Measurements from ENCODE around the gene WIPI1. TPM values are rescaled to one million over a fixed set of nuclear protein-coding genes. Genes with fewer than 3 reads are reported as not detected.
A peak's percentile ranks its signal among the peaks of the same experiment; 100 is the strongest.

The WIPI1 gene, protein sequence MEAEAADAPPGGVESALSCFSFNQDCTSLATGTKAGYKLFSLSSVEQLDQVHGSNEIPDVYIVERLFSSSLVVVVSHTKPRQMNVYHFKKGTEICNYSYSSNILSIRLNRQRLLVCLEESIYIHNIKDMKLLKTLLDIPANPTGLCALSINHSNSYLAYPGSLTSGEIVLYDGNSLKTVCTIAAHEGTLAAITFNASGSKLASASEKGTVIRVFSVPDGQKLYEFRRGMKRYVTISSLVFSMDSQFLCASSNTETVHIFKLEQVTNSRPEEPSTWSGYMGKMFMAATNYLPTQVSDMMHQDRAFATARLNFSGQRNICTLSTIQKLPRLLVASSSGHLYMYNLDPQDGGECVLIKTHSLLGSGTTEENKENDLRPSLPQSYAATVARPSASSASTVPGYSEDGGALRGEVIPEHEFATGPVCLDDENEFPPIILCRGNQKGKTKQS
- total RNA-seq (2021) (0.43 and 1.2 TPM in 2 replicates), Bru-seq, nascent RNA (percentile 25 among the genes with signal in this experiment), BruChase-seq, experiment 1, labeled RNA remaining after a 2-hour chase (percentile 12 among the genes with signal in this experiment), BruChase-seq, experiment 2, labeled RNA remaining after a 6-hour chase (percentile 19 among the genes with signal in this experiment)
- long read RNA-seq, partial matches to known transcripts: 0 of 4 reads
- long read RNA-seq, other reads (novel, unspliced or antisense): 0 of 4 reads

DNA sequence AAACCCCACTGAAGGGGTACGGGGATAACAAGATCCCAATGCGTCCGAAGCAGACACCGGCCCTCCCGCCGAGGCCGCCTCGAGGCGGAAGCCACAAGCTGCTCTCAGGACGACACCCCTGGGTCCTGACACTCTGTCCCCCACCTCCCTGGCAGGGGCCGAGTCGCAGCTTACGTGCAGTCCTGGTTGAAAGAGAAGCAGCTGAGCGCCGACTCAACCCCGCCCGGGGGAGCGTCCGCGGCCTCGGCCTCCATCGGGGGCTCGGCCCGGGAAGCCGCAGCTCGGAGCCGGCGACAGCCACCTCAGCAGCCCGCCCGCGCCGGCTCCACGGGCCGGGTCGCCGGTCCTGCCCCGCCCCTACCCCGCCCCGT is at the start of gene WIPI1:
Gene WIPI1, minus strand, starts transcription at position 329 of the 371 bp plus-strand sequence. Its CDS starts 75 bp downstream, at position 254.
- no TSS peak for BruUV-seq (replicated peaks)
- ChIA-PET CTCF (interaction anchor here (0.6 to 1.8 kb wide), 3 partner anchors 21 to 515 kb away, joined by 3 read pairs; no protein-coding TSS in a partner anchor), POLR2A (ENCODE audit: low non-redundant PET) (no interaction called here)
- no peaks in the 10 kb centered on the region for H3K36me3 ChIP-seq (ENCODE audit: insufficient read depth, low read length, poor library complexity, severe bottlenecking)
- peak within 1 kb of the TSS; percentile 45 for H3K4me3 ChIP-seq (ENCODE audit: low read depth, low read length, poor library complexity, severe bottlenecking)
- TF ChIP-seq, protein P1, sequence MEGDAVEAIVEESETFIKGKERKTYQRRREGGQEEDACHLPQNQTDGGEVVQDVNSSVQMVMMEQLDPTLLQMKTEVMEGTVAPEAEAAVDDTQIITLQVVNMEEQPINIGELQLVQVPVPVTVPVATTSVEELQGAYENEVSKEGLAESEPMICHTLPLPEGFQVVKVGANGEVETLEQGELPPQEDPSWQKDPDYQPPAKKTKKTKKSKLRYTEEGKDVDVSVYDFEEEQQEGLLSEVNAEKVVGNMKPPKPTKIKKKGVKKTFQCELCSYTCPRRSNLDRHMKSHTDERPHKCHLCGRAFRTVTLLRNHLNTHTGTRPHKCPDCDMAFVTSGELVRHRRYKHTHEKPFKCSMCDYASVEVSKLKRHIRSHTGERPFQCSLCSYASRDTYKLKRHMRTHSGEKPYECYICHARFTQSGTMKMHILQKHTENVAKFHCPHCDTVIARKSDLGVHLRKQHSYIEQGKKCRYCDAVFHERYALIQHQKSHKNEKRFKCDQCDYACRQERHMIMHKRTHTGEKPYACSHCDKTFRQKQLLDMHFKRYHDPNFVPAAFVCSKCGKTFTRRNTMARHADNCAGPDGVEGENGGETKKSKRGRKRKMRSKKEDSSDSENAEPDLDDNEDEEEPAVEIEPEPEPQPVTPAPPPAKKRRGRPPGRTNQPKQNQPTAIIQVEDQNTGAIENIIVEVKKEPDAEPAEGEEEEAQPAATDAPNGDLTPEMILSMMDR (conservative IDR thresholded peaks at IDR 0.05; ENCODE audit: low read depth, low read length): no peak
- TF ChIP-seq EZH2 (IDR thresholded peaks at IDR 0.05; ENCODE audit: borderline replicate concordance, low read depth, low read length, poor library complexity, severe bottlenecking): no peak
- DNase-seq (ENCODE audit: low spot score): peak; percentile 28
- no peaks in the 10 kb centered on the region for H3K9me3 ChIP-seq (ENCODE audit: low read depth, low read length, poor library complexity, severe bottlenecking)
- peaks cover 20% of the 10 kb centered on the region for H3K27me3 ChIP-seq (replicated peaks; ENCODE audit: insufficient read depth, low read depth, low read length, poor library complexity)
- no peak within 1 kb of the TSS for H3K27ac ChIP-seq (ENCODE audit: low read depth, low read length, poor library complexity, severe bottlenecking)
- intact Hi-C loops (cut with micrococcal nuclease; ENCODE audit: unreplicated experiment): loop anchor here (10.0 kb wide), 1 partner anchor 62 kb away; no protein-coding TSS in a partner anchor
- peaks cover 13% of the 10 kb centered on the region for H3K4me1 ChIP-seq (ENCODE audit: insufficient read depth, low read length, poor library complexity, severe bottlenecking)

DNA sequence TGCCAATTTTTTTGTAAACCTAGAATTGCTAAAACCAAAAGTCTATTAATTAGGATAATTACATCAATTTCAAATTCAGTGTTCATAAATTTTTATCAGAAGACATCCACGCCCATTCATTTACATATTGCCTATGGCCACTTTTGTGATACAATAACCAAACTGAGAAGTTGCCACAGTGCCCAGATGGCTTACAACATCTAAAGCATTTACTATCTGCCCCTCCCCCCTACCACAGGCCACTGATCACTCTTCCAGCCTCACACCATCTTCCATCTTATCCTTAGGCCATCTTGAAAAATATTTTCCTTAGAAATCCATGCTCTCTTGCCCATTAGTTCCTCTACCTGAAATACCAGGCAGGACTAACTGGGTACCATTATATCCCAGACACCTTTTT is 48.7 kb upstream of the WIPI1 start:
- intact Hi-C loops (cut with micrococcal nuclease; ENCODE audit: unreplicated experiment): no loop called here
- H3K36me3 ChIP-seq (ENCODE audit: insufficient read depth, low read length, poor library complexity, severe bottlenecking): no peaks in the 10 kb centered on the region
- H3K4me1 ChIP-seq (ENCODE audit: insufficient read depth, low read length, poor library complexity, severe bottlenecking): no peaks in the 10 kb centered on the region
- no peak overlapping the region for H3K27ac ChIP-seq (ENCODE audit: low read depth, low read length, poor library complexity, severe bottlenecking)
- no peak for DNase-seq (ENCODE audit: low spot score)
- no peaks in the 10 kb centered on the region for H3K27me3 ChIP-seq (replicated peaks; ENCODE audit: insufficient read depth, low read depth, low read length, poor library complexity)
- H3K9me3 ChIP-seq (ENCODE audit: low read depth, low read length, poor library complexity, severe bottlenecking): no peaks in the 10 kb centered on the region
- H3K4me3 ChIP-seq (ENCODE audit: low read depth, low read length, poor library complexity, severe bottlenecking): no peak overlapping the region
- no TSS peak for BruUV-seq (replicated peaks)
- ChIA-PET POLR2A (ENCODE audit: low non-redundant PET) (no interaction called here), CTCF (no interaction called here)
- TF ChIP-seq EZH2 (IDR thresholded peaks at IDR 0.05; ENCODE audit: borderline replicate concordance, low read depth, low read length, poor library complexity, severe bottlenecking): no peak
- TF ChIP-seq, protein P1 (conservative IDR thresholded peaks at IDR 0.05; ENCODE audit: low read depth, low read length): no peak

DNA sequence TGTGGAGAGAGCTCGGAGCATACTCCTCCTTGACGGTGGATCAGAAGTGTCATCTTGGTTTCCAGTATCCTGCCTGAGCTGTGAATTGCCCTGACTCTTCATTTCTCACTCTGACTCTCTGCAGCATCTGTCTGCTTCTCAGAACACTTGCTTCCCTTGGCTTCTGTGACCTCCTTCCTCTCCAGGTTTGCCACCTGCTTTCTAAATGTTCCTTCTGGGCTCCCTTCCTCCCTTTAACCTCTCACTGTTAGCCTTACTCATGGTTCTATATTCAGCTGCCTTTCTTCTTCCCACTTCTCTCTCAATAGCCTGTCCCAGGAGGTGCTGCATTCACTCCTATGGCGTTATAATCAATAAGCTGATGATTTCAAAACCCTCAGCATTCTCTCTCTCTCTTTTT is 43.8 kb upstream of the WIPI1 start:
- ChIA-PET CTCF (no interaction called here), POLR2A (ENCODE audit: low non-redundant PET) (interaction anchor here (0.5 kb wide), 1 partner anchor 19 kb away, joined by 3 read pairs; no protein-coding TSS in a partner anchor)
- no peaks in the 10 kb centered on the region for H3K36me3 ChIP-seq (ENCODE audit: insufficient read depth, low read length, poor library complexity, severe bottlenecking)
- no peak overlapping the region for H3K4me3 ChIP-seq (ENCODE audit: low read depth, low read length, poor library complexity, severe bottlenecking)
- intact Hi-C loops (cut with micrococcal nuclease; ENCODE audit: unreplicated experiment): no loop called here
- no TSS peak for BruUV-seq (replicated peaks)
- H3K4me1 ChIP-seq (ENCODE audit: insufficient read depth, low read length, poor library complexity, severe bottlenecking): no peaks in the 10 kb centered on the region
- no peak overlapping the region for H3K27ac ChIP-seq (ENCODE audit: low read depth, low read length, poor library complexity, severe bottlenecking)
- H3K27me3 ChIP-seq (replicated peaks; ENCODE audit: insufficient read depth, low read depth, low read length, poor library complexity): no peaks in the 10 kb centered on the region
- no peak for DNase-seq (ENCODE audit: low spot score)
- no peaks in the 10 kb centered on the region for H3K9me3 ChIP-seq (ENCODE audit: low read depth, low read length, poor library complexity, severe bottlenecking)
- TF ChIP-seq, protein P1 (conservative IDR thresholded peaks at IDR 0.05; ENCODE audit: low read depth, low read length): no peak
- no peak for TF ChIP-seq EZH2 (IDR thresholded peaks at IDR 0.05; ENCODE audit: borderline replicate concordance, low read depth, low read length, poor library complexity, severe bottlenecking)

Measured in A673 (cell line).